Panc1 (cell line): ENCODE data around the gene OR4F6. TPM values are rescaled to one million over a fixed set of nuclear protein-coding genes. Genes with fewer than 3 reads are reported as not detected.

ENCODE experiments used
- ATAC-seq: fragments of 200-7000 bp; cut with Tn5 transposase; 2 replicates; pipeline ENCODE4 v1.9.1; 2020; ENCODE audit warnings: mild to moderate bottlenecking, moderate library complexity
- BruUV-seq: library from RNA; stranded (reverse); fragments of 400-500 nt; replicated peaks from 2 replicates; lab custom pipeline; 2021; lab: Mats Ljungman, UMichigan
- CTCF ChIA-PET: fragments of 300-600 bp; sonication (Branson Sonifier 250); formaldehyde crosslinking; loops from one replicate; lab custom pipeline; 2022; ENCODE audit warnings: antibody characterized with exemption; lab: Charles Lee
- POLR2A ChIA-PET: fragments of 300-600 bp; sonication (Branson Sonifier 250); formaldehyde crosslinking; loops from one replicate; lab custom pipeline; 2022; ENCODE audit warnings: antibody characterized with exemption; lab: Charles Lee
- DNase-seq: peaks from one replicate; pipeline ENCODE4 v3.0.0-alpha.2; 2010; ENCODE audit warnings: low read depth, low spot score
- H3K27ac ChIP-seq: 2 replicates; pipeline ENCODE4 v1.5.1; 2011; ENCODE audit warnings: mild to moderate bottlenecking, low read length, inconsistent platforms
- H3K27me3 ChIP-seq: fragments of 200-500 bp; sonication (Bioruptor generic); 2 replicates; pipeline ENCODE4 v1.6.0; 2014; ENCODE audit warnings: low read length, inconsistent platforms; ENCODE audit not compliant: control insufficient read depth, insufficient read depth
- H3K36me3 ChIP-seq: fragments of 200-500 bp; sonication (Bioruptor generic); 2 replicates; pipeline ENCODE4 v1.5.1; 2014; ENCODE audit warnings: inconsistent platforms, mild to moderate bottlenecking, low read length, moderate library complexity; ENCODE audit not compliant: control insufficient read depth, insufficient read depth
- H3K4me1 ChIP-seq: 2 replicates; pipeline ENCODE4 v1.5.1; 2011; ENCODE audit warnings: inconsistent platforms, mild to moderate bottlenecking, low read length, moderate library complexity; ENCODE audit not compliant: control insufficient read depth, insufficient read depth
- H3K4me3 ChIP-seq, 2 experiments: 2 replicates each; pipeline ENCODE4 v1.5.1; 2011 to 2012; ENCODE audit warnings: low read depth in 2 of 2, low read length in 2 of 2, mild to moderate bottlenecking in 2 of 2, inconsistent platforms in 1 of 2, moderate library complexity in 1 of 2
- H3K9me3 ChIP-seq: fragments of 200-500 bp; sonication (Bioruptor generic); 2 replicates; pipeline ENCODE4 v1.5.1; 2014; ENCODE audit warnings: low read depth, mild to moderate bottlenecking, inconsistent platforms, low read length, moderate library complexity; ENCODE audit not compliant: control insufficient read depth, insufficient read depth
- CTCF ChIP-seq: fragments of 450-650 bp; IDR thresholded peaks from 2 replicates; pipeline ENCODE4 v1.5.1; 2017; ENCODE audit warnings: mild to moderate bottlenecking
- POLR2AphosphoS5 ChIP-seq: IDR thresholded peaks from 2 replicates; pipeline ENCODE4 v1.6.1; 2012; ENCODE audit warnings: mild to moderate bottlenecking, low read depth, low read length, moderate library complexity
- REST ChIP-seq, 2 experiments: IDR thresholded peaks; 2 replicates each; pipeline ENCODE4 v1.6.1; 2011 to 2012; ENCODE audit warnings: low read depth in 2 of 2, control low read depth in 1 of 2, low read length in 1 of 2, mild to moderate bottlenecking in 1 of 2, moderate library complexity in 1 of 2; ENCODE audit not compliant: insufficient read depth in 1 of 2
- SIN3A ChIP-seq: IDR thresholded peaks from 2 replicates; pipeline ENCODE4 v1.6.1; 2012; ENCODE audit warnings: low read depth, mild to moderate bottlenecking, low read length, moderate library complexity, borderline replicate concordance; ENCODE audit not compliant: insufficient read depth
- TCF7L2 ChIP-seq: IDR thresholded peaks from 2 replicates; pipeline ENCODE4 v1.6.1; 2011; ENCODE audit warnings: mild to moderate bottlenecking, low read depth, low read length, inconsistent platforms
- in situ Hi-C: cut with HindIII; loops from 2 replicates; pipeline ENCODE4 v1.10.0; 2016; ENCODE audit warnings: low sequenced_read_pairs, low pct_unique_long_range_greater_than_20kb
- intact Hi-C: fragments of 100-400 bp; cut with micrococcal nuclease; formaldehyde crosslinking; loops from one replicate; pipeline ENCODE4 v1.10.0; 2022; ENCODE audit not compliant: unreplicated experiment
- total RNA-seq: library from RNA; stranded (reverse); gene quantifications from one replicate; pipeline ENCODE4 v1.2.1, GENCODE V29; 2021; ENCODE audit not compliant: unreplicated experiment

The OR4F6 gene
- total RNA-seq, 1 experiment from 2014 or later: not detected

GRCh38 chr15:101844916-101845315 lies 41.6 kb downstream of the OR4F6 start:
- no peaks in the 10 kb centered on the region for H3K4me1 ChIP-seq
- intact Hi-C loops (no loop called here), in situ Hi-C loops (no loop called here)
- no peak overlapping the region for H3K4me3 ChIP-seq
- CTCF ChIA-PET: no interaction called here
- H3K36me3 ChIP-seq: no peaks in the 10 kb centered on the region
- ATAC-seq (no peak), DNase-seq (no peak)
- H3K27me3 ChIP-seq: peaks cover 22% of the 10 kb centered on the region
- BruUV-seq: no TSS peak
- POLR2A ChIA-PET: no interaction called here
- TF ChIP-seq SIN3A: no peak
- TF ChIP-seq CTCF: no peak
- no peak for TF ChIP-seq TCF7L2
- TF ChIP-seq POLR2AphosphoS5: no peak
- TF ChIP-seq REST (IDR thresholded peaks at IDR 0.05; ENCODE audit: insufficient read depth in 1 of 2, low read depth in 2 of 2, low read length in 1 of 2): no peak
- H3K27ac ChIP-seq: no peak overlapping the region
- no peaks in the 10 kb centered on the region for H3K9me3 ChIP-seq

- CTCF ChIA-PET: no interaction called here
- no peaks in the 10 kb centered on the region for H3K9me3 ChIP-seq
Observed at GRCh38 chr15:101852356-101852755, 49.0 kb downstream of the OR4F6 start.

More at GRCh38 chr15:101852356-101852755, 49.0 kb downstream of the OR4F6 start:
- DNase-seq (no peak), ATAC-seq (no peak)
- POLR2A ChIA-PET: no interaction called here
- no peak for TF ChIP-seq POLR2AphosphoS5
- no peak for TF ChIP-seq CTCF
- TF ChIP-seq TCF7L2: no peak
- no peak for TF ChIP-seq REST (IDR thresholded peaks at IDR 0.05; ENCODE audit: insufficient read depth in 1 of 2, low read depth in 2 of 2, low read length in 1 of 2)
- no peak for TF ChIP-seq SIN3A
- no TSS peak for BruUV-seq
- Histone ChIP-seq H3K36me3 (no peaks in the 10 kb centered on the region), H3K27ac (no peak overlapping the region), H3K4me1 (no peaks in the 10 kb centered on the region), H3K27me3 (peaks cover 4% of the 10 kb centered on the region), H3K4me3 (no peak overlapping the region)
- intact Hi-C loops: no loop called here
- in situ Hi-C loops: no loop called here
